H1 (cell line): ENCODE results near the gene LCORL. TPM values are rescaled to one million over a fixed set of nuclear protein-coding genes. Genes with fewer than 3 reads are reported as not detected.

Source experiments
- EP300 ChIP-seq, 2 experiments: IDR thresholded peaks; 1 replicate in 1 of 2; 2 replicates in 1 of 2; pipeline ENCODE4 v1.6.1; 2011 to 2012; ENCODE audit warnings: low read depth in 2 of 2, low read length in 2 of 2, mild to moderate bottlenecking in 2 of 2, borderline replicate concordance in 1 of 2, inconsistent platforms in 1 of 2, moderate library complexity in 1 of 2
- polyA plus RNA-seq, 7 experiments: library from polyadenylated mRNA; depleted of rRNA in 3 of 7; stranded (reverse) in 5 of 7; unstranded in 2 of 7; fragments of >200 nt in 5 of 7; fragments of 200-250 nt in 2 of 7; gene quantifications; 1 replicate in 5 of 7; 2 replicates in 1 of 7; 4 replicates in 1 of 7; pipeline versions ENCODE4 v1.2.1 to v1.2.3, GENCODE V29; 2011 to 2013; ENCODE audit warnings: missing spikeins in 2 of 7, mixed read lengths in 2 of 7
- total RNA-seq: library from RNA; stranded (reverse); fragmentation: NEBNext Ultra II Directional; extraction: Animal tissue kit (Norgen Biotek cat#: 25700); gene quantifications from 2 replicates; pipeline ENCODE4 v1.2.1, GENCODE V29; 2021

LCORL gene
- total and polyA plus RNA-seq, 2 of the 8 experiments (the other 6 are each of a cell fraction or from before 2014, with no cell fraction given): 2.2 to 19.2 TPM

DNA sequence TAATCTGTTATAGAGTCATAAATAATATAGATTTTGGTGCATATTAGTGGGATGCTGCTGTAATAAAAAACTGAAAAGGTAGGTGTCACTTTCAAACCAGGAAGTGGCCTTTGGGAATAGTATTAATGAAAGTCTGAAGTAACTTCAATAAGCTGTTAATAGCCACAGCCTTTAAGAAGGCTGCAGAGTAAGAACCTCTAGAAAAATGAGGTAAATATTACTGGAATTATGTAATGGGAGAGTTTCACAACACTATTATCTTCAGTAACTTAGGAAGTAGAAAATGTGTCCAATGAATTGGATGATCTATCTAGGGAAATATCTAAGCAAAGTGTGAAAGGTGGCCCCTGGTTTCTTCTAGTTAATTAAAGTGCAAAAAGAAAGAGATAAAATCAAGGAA, 106.1 kb downstream of the LCORL start (continued):
- TF ChIP-seq EP300 (IDR thresholded peaks at IDR 0.05; ENCODE audit: borderline replicate concordance in 1 of 2, low read depth in 2 of 2, low read length in 2 of 2): no peak
